Measurements from ENCODE around the gene SLC12A3.
A peak's percentile ranks its signal among the peaks of the same experiment; 100 is the strongest.

GRCh38 chr16:56851671-56852400, 13.2 kb upstream of the SLC12A3 start:
- TF ChIP-seq CTCF (IDR thresholded peaks at IDR 0.05; ENCODE audit: insufficient read depth, low read length, poor library complexity, severe bottlenecking) = peak; percentile 48
- no peak for TF ChIP-seq EZH2phosphoT487 (conservative IDR thresholded peaks at IDR 0.05; ENCODE audit: low read length)

Measured in SU-DHL-6 (cell line).